Stimulated activated naive CD8-positive, alpha-beta T cell treated with anti-CD3 and anti-CD28 coated beads, Interleukin-15, amount 100 ng/mL, for 72 hours (primary cell): ENCODE measurements around the gene PDXP.
"Not testable (repeated sequence)": the region's sequence is repeated elsewhere in the genome, so short reads cannot be mapped to it uniquely, and the experiment has no call there.

Source experiments
- ATAC-seq: fragments of 150-1000 bp; cut with Tn5 transposase; 2 replicates; pipeline ENCODE4 v1.10.0; 2021; ENCODE audit warnings: mild to moderate bottlenecking, moderate library complexity
- DNase-seq, 2 donors: peaks; one replicate each; pipeline ENCODE4 v3.0.0; 2021 to 2022
- H3K27ac Mint-ChIP-seq, 2 donors: one replicate each; pipeline ENCODE4 v1.8.0; 2022; ENCODE audit warnings: mild to moderate bottlenecking in 2 of 2, mixed read lengths in 2 of 2, moderate library complexity in 2 of 2
- H3K27me3 Mint-ChIP-seq: one replicate; pipeline ENCODE4 v1.8.0; 2022; ENCODE audit warnings: mixed read lengths
- H3K4me1 Mint-ChIP-seq: one replicate; pipeline ENCODE4 v1.8.0; 2022; ENCODE audit warnings: mild to moderate bottlenecking, mixed read lengths
- H3K4me3 Mint-ChIP-seq, 2 donors: one replicate each; pipeline ENCODE4 v1.8.0; 2022; ENCODE audit warnings: mild to moderate bottlenecking in 2 of 2, mixed read lengths in 2 of 2, moderate library complexity in 1 of 2
- H3K9me3 Mint-ChIP-seq, 2 donors: one replicate each; pipeline ENCODE4 v1.8.0; 2022; ENCODE audit warnings: mixed read lengths in 2 of 2

PDXP gene, protein sequence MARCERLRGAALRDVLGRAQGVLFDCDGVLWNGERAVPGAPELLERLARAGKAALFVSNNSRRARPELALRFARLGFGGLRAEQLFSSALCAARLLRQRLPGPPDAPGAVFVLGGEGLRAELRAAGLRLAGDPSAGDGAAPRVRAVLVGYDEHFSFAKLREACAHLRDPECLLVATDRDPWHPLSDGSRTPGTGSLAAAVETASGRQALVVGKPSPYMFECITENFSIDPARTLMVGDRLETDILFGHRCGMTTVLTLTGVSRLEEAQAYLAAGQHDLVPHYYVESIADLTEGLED

GRCh38 chr22:37658133-37659065 lies at the start of gene PDXP:
PDXP (plus strand) TSS chr22:37658723; CDS start chr22:37658783, 60 bp downstream.
- peak; percentile 98 to 99 for DNase-seq
- H3K27me3 Mint-ChIP-seq, result no peaks in the 10 kb centered on the region
- peaks cover 51% of the 10 kb centered on the region for H3K4me1 Mint-ChIP-seq

DNA sequence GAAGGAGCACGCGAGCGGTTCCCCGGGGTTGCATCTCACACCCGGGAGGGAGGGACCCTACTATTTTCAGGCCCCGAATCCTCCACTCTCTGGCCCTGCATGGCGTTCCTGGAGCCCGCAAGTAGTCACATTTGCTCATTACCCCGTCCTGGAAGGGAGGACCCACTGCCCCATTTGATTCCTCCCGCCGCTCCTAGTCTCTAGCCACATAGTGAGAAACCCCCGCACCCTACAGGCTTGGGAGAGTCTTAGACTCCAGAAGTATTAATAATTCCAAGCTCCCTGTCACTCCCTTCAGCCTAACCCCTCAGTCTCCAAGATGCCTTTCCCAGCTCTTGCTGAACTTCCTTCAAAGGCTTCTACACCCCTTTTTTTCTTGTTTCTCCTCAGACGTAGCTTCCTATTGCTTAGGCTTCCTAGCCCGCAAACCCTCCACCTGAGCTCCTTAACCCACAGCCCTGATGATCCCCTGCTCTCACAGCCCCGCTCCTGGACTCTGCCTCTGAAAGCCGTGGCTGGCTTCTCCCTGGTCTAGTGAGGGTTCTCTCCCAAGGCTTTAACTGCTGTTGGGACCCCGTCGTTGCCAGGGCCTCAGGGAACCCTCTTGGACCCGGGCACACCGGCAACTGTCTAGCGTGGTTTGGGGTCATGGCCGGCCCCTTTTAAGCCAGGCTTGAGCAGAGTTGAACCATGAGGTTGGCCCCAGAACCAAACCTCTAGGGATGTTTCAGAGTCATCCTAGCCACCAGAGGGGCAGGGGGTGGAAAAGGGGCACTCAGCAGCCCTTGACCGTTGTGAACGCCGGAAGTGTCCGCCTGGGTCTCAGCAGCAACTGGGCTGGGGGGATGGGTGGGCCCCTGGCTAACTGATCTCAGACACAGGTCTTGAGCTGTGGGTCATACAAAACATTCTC lies 49.0 kb upstream of the PDXP start:
- peak overlapping the region; percentile 91 to 93 for H3K27ac Mint-ChIP-seq
- H3K27me3 Mint-ChIP-seq, result no peaks in the 10 kb centered on the region
- ATAC-seq, result no peak
- no peaks in the 10 kb centered on the region for H3K9me3 Mint-ChIP-seq
- H3K4me3 Mint-ChIP-seq, result peak overlapping the region; percentile 88 to 99
- DNase-seq, result no peak
- peaks cover 68% of the 10 kb centered on the region for H3K4me1 Mint-ChIP-seq

More at GRCh38 chr22:37658133-37659065, at the start of gene PDXP:
- Mint-ChIP-seq H3K27ac (peak within 1 kb of the TSS; percentile 74 to 90), H3K9me3 (no peaks in the 10 kb centered on the region), H3K4me3 (peak within 1 kb of the TSS; percentile 90 to 91)
- peak; percentile 97 for ATAC-seq

GRCh38 chr22:37610153-37610475 lies 48.4 kb upstream of the PDXP start:
- DNase-seq, H3K9me3 Mint-ChIP-seq, ATAC-seq: not testable (repeated sequence)

GRCh38 chr22:37610480-37611129 lies 47.9 kb upstream of the PDXP start:
- DNase-seq (no peak), ATAC-seq (no peak)
- Mint-ChIP-seq H3K4me3 (peak overlapping the region; percentile 88 to 99), H3K9me3 (no peaks in the 10 kb centered on the region), H3K4me1 (peaks cover 56% of the 10 kb centered on the region), H3K27me3 (no peaks in the 10 kb centered on the region), H3K27ac (peak overlapping the region in 1 of 2 donors; percentile 42)

More at GRCh38 chr22:37610153-37610475, 48.4 kb upstream of the PDXP start:
- Mint-ChIP-seq H3K4me3 (peak overlapping the region; percentile 88 to 99), H3K27ac (peak overlapping the region; percentile 91 to 93), H3K4me1 (peaks cover 61% of the 10 kb centered on the region)
- H3K27me3 Mint-ChIP-seq, result not testable (repeated sequence)

- H3K4me1 Mint-ChIP-seq, result peaks cover 52% of the 10 kb centered on the region
- H3K27me3 Mint-ChIP-seq, result no peaks in the 10 kb centered on the region
- peak overlapping the region in 1 of 2 donors; percentile 26 for H3K4me3 Mint-ChIP-seq
- ATAC-seq (no peak), DNase-seq (no peak)
- peak overlapping the region in 1 of 2 donors; percentile 5 for H3K27ac Mint-ChIP-seq
- no peaks in the 10 kb centered on the region for H3K9me3 Mint-ChIP-seq
Observed at GRCh38 chr22:37611207-37611606, 47.3 kb upstream of the PDXP start.

- no peaks in the 10 kb centered on the region for H3K9me3 Mint-ChIP-seq
- H3K27me3 Mint-ChIP-seq, result no peaks in the 10 kb centered on the region
- no peak overlapping the region for H3K27ac Mint-ChIP-seq
- peak; percentile 33 for ATAC-seq
- H3K4me1 Mint-ChIP-seq, result peaks cover 13% of the 10 kb centered on the region
- H3K4me3 Mint-ChIP-seq, result no peak overlapping the region
- no peak for DNase-seq
Observed at GRCh38 chr22:37616201-37617083, 42.1 kb upstream of the PDXP start.

DNA sequence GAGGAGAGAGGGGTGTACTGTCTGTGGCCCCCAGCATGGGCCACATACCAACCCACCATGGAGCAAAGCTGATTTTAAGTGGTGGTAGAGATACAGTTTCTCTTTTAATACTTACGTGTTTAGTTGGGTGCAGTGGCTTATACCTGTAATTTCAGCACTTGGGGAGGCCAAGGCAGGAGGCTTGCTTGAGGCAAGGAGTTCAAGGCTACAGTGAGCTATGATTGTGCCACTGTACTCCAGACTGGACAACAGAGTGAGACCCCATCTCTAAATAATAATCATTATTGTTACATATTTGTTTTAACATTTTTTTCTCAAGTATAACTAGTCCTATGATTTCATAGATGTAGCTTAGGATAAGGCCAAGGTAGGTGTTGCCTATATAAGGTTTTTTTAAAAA lies 41.1 kb upstream of the PDXP start:
- Mint-ChIP-seq H3K4me1 (peaks cover 12% of the 10 kb centered on the region), H3K4me3 (no peak overlapping the region), H3K27ac (no peak overlapping the region), H3K27me3 (no peaks in the 10 kb centered on the region), H3K9me3 (no peaks in the 10 kb centered on the region)
- DNase-seq (no peak), ATAC-seq (no peak)

- Mint-ChIP-seq H3K9me3 (no peaks in the 10 kb centered on the region), H3K27ac (no peak overlapping the region), H3K27me3 (no peaks in the 10 kb centered on the region), H3K4me3 (no peak overlapping the region), H3K4me1 (peaks cover 12% of the 10 kb centered on the region)
- ATAC-seq (no peak), DNase-seq (no peak)
Observed at GRCh38 chr22:37618072-37618656, 40.4 kb upstream of the PDXP start.

DNA sequence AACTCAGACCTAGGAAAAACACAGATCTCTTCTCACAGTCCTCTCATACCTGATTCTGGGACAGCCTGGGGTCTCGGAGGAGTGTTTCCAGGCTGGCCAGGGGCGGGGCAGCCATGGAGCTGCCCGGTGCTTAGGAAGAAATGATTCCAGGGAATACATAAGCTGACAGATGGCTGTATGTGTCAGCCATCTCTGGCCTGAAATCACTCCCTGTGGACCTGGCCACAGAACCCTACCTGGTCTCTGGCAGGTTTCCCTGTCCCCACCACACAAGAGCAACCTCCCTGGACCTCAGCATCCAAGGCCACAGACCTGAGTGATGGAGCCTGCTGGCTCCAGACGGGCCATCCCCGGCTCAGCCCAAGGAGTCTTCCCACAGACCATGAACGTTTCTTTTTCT lies 39.8 kb upstream of the PDXP start:
- Mint-ChIP-seq H3K4me1 (peaks cover 11% of the 10 kb centered on the region), H3K9me3 (no peaks in the 10 kb centered on the region), H3K4me3 (no peak overlapping the region), H3K27me3 (no peaks in the 10 kb centered on the region), H3K27ac (peak overlapping the region in 1 of 2 donors; percentile 71)
- DNase-seq (no peak), ATAC-seq (no peak)

DNA sequence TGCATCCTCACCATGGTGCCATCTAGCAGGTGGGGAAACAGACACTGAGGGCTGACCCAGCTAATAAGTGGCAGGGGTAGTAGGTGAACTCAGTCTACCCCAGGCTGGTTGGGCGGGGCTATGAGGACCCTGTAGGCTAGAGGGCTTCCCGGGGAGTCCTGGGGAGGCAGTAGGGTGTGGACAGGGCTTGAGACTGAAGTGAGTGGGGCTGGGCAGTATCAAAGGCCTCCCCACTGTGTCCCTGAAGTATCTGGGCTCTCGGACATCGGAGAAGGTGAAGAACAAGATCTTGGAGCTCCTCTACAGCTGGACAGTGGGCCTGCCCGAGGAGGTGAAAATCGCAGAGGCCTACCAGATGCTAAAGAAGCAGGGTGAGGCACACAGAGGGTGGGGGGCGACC lies 38.5 kb upstream of the PDXP start:
- no peak for ATAC-seq
- H3K27ac Mint-ChIP-seq, result peak overlapping the region in 1 of 2 donors; percentile 29
- H3K9me3 Mint-ChIP-seq, result no peaks in the 10 kb centered on the region
- peaks cover 25% of the 10 kb centered on the region for H3K4me1 Mint-ChIP-seq
- no peak for DNase-seq
- no peaks in the 10 kb centered on the region for H3K27me3 Mint-ChIP-seq
- no peak overlapping the region for H3K4me3 Mint-ChIP-seq

- no peak for DNase-seq
- H3K9me3 Mint-ChIP-seq, result no peaks in the 10 kb centered on the region
- no peaks in the 10 kb centered on the region for H3K27me3 Mint-ChIP-seq
- no peak overlapping the region for H3K4me3 Mint-ChIP-seq
- ATAC-seq, result no peak
- H3K4me1 Mint-ChIP-seq, result peaks cover 39% of the 10 kb centered on the region
- H3K27ac Mint-ChIP-seq, result no peak overlapping the region
Observed at GRCh38 chr22:37621352-37621860, 37.1 kb upstream of the PDXP start.

GRCh38 chr22:37623075-37624016 lies 35.2 kb upstream of the PDXP start:
- H3K27ac Mint-ChIP-seq, result peak overlapping the region; percentile 92 to 96
- H3K4me3 Mint-ChIP-seq, result peak overlapping the region; percentile 45 to 71
- no peaks in the 10 kb centered on the region for H3K9me3 Mint-ChIP-seq
- H3K27me3 Mint-ChIP-seq, result no peaks in the 10 kb centered on the region
- peaks cover 58% of the 10 kb centered on the region for H3K4me1 Mint-ChIP-seq
- peak; percentile 79 for ATAC-seq
- DNase-seq, result peak; percentile 78 to 80

DNA sequence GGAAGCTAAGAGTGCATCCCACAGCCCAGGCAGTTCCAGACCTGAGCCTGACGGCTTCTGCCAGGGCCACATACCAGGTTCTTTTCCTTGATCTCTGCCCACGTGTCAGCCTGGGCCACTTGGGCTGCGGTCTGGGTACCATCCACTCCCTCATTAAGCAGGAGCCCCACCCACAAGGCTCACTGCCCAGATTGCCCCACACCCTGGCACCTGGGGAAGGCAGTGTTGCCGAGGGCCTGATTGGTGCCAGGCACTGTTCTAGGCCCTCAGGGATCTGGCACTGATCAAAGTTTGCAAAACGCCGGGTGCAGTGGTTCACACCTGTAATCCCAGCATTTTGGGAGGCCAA lies 34.5 kb upstream of the PDXP start:
- ATAC-seq (no peak), DNase-seq (no peak)
- Mint-ChIP-seq H3K27me3 (no peaks in the 10 kb centered on the region), H3K4me3 (no peak overlapping the region), H3K4me1 (peaks cover 65% of the 10 kb centered on the region), H3K9me3 (no peaks in the 10 kb centered on the region), H3K27ac (peak overlapping the region; percentile 92 to 96)
